OCI-LY1 (cell line): ENCODE data around the gene L3MBTL3.

ENCODE experiments used
- H2AFZ ChIP-seq: fragments of 200-600 bp; sonication (generic), shearing (Covaris generic); 2 replicates; pipeline ENCODE4 v1.6.0; 2014; ENCODE audit warnings: antibody characterized with exemption, mild to moderate bottlenecking, low read length
- H3F3A ChIP-seq: fragments of 200-600 bp; sonication (generic), shearing (Covaris generic); 2 replicates; pipeline ENCODE4 v1.6.0; 2014; ENCODE audit warnings: mild to moderate bottlenecking, antibody characterized with exemption, low read length, moderate library complexity; ENCODE audit not compliant: insufficient read depth
- H3K27ac ChIP-seq: fragments of 200-600 bp; sonication (generic); 2 replicates; pipeline ENCODE4 v1.5.1; 2014; ENCODE audit warnings: low read length, mixed run types, mild to moderate bottlenecking, low read depth; ENCODE audit not compliant: poor library complexity, severe bottlenecking
- H3K27me3 ChIP-seq: fragments of 200-600 bp; sonication (generic); 2 replicates; pipeline ENCODE4 v1.6.0; 2014; ENCODE audit warnings: antibody characterized with exemption, mild to moderate bottlenecking, low read length, moderate library complexity; ENCODE audit not compliant: insufficient read depth
- H3K36me3 ChIP-seq: fragments of 200-600 bp; sonication (generic); 2 replicates; pipeline ENCODE4 v1.6.1; 2014; ENCODE audit warnings: mild to moderate bottlenecking, antibody characterized with exemption, low read length, moderate library complexity, mixed read lengths; ENCODE audit not compliant: insufficient read depth
- H3K4me1 ChIP-seq: fragments of 200-600 bp; sonication (generic); 2 replicates; pipeline ENCODE4 v1.5.1; 2014; ENCODE audit warnings: mild to moderate bottlenecking, low read length, moderate library complexity; ENCODE audit not compliant: insufficient read depth, severe bottlenecking
- H3K4me2 ChIP-seq: fragments of 200-600 bp; sonication (generic), shearing (Covaris generic); 2 replicates; pipeline ENCODE4 v1.6.1; 2014; ENCODE audit warnings: low read length
- H3K4me3 ChIP-seq: fragments of 200-600 bp; sonication (generic); 2 replicates; pipeline ENCODE4 v1.5.1; 2014; ENCODE audit warnings: low read length, low read depth, mild to moderate bottlenecking, mixed read lengths; ENCODE audit not compliant: poor library complexity, severe bottlenecking
- H3K79me2 ChIP-seq: fragments of 200-600 bp; shearing (Covaris generic); 2 replicates; pipeline ENCODE4 v1.6.1; 2016; ENCODE audit warnings: mixed run types, low read length, mixed read lengths; ENCODE audit not compliant: insufficient read depth
- H3K9ac ChIP-seq: fragments of 200-600 bp; sonication (generic), shearing (Covaris generic); 2 replicates; pipeline ENCODE4 v1.6.1; 2014; ENCODE audit warnings: mild to moderate bottlenecking, low read length, mixed read lengths
- H3K9me2 ChIP-seq: fragments of 200-600 bp; sonication (generic), shearing (Covaris generic); 2 replicates; pipeline ENCODE4 v1.6.1; 2014; ENCODE audit warnings: low read depth, mild to moderate bottlenecking, low read length, mixed read lengths
- H3K9me3 ChIP-seq: fragments of 200-600 bp; shearing (Covaris generic); 2 replicates; pipeline ENCODE4 v1.6.1; 2014; ENCODE audit warnings: low read length, mixed read lengths
- H4K20me1 ChIP-seq: fragments of 200-600 bp; sonication (generic), shearing (Covaris generic); 2 replicates; pipeline ENCODE4 v1.6.0; 2016; ENCODE audit warnings: mild to moderate bottlenecking, low read length; ENCODE audit not compliant: insufficient read depth
- EZH2 ChIP-seq: fragments of 200-600 bp; sonication (generic), shearing (Covaris generic); IDR thresholded peaks from 2 replicates; pipeline ENCODE4 v1.8.0; 2017; ENCODE audit warnings: borderline replicate concordance, mixed run types, mild to moderate bottlenecking, antibody characterized with exemption, low read length, moderate library complexity, mixed read lengths
- TF ChIP-seq, protein P1 (sequence below): fragments of 200-600 bp; sonication (generic), shearing (Covaris generic); IDR thresholded peaks from 2 replicates; pipeline ENCODE4 v1.5.1; 2017; ENCODE audit warnings: mild to moderate bottlenecking, antibody characterized with exemption, low read length, moderate library complexity, mixed read lengths

Gene L3MBTL3

DNA sequence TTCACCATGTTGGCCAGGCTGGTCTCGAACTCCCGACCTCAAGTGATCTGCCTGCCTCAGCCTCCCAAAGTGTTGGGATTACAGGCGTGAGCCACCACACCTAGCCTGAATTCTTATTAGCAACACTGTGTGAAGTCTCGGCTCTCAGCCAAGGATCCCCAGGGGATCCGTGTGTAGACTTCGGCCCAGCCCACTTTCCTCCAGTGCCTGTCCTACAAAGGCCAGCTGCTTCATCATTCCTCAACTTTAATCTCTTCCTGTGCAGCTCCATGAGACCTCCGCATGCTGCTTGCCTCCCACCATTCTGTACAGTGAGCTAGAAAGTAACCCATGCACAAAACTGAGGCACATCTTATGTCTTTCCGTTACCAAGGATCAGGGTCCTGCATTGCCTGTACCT is 132.5 kb downstream of the L3MBTL3 start:
- no peak overlapping the region for H2AFZ ChIP-seq
- no peak overlapping the region for H3K27ac ChIP-seq
- no peaks in the 10 kb centered on the region for H4K20me1 ChIP-seq
- H3K4me1 ChIP-seq, result no peaks in the 10 kb centered on the region
- H3F3A ChIP-seq, result no peaks in the 10 kb centered on the region
- H3K27me3 ChIP-seq, result no peaks in the 10 kb centered on the region
- no peaks in the 10 kb centered on the region for H3K9me2 ChIP-seq
- no peak overlapping the region for H3K4me3 ChIP-seq
- no peaks in the 10 kb centered on the region for H3K9me3 ChIP-seq
- no peaks in the 10 kb centered on the region for H3K79me2 ChIP-seq
- no peaks in the 10 kb centered on the region for H3K36me3 ChIP-seq
- no peak overlapping the region for H3K9ac ChIP-seq
- no peak overlapping the region for H3K4me2 ChIP-seq
- TF ChIP-seq EZH2, result no peak
- TF ChIP-seq, protein P1, sequence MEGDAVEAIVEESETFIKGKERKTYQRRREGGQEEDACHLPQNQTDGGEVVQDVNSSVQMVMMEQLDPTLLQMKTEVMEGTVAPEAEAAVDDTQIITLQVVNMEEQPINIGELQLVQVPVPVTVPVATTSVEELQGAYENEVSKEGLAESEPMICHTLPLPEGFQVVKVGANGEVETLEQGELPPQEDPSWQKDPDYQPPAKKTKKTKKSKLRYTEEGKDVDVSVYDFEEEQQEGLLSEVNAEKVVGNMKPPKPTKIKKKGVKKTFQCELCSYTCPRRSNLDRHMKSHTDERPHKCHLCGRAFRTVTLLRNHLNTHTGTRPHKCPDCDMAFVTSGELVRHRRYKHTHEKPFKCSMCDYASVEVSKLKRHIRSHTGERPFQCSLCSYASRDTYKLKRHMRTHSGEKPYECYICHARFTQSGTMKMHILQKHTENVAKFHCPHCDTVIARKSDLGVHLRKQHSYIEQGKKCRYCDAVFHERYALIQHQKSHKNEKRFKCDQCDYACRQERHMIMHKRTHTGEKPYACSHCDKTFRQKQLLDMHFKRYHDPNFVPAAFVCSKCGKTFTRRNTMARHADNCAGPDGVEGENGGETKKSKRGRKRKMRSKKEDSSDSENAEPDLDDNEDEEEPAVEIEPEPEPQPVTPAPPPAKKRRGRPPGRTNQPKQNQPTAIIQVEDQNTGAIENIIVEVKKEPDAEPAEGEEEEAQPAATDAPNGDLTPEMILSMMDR, result no peak

DNA sequence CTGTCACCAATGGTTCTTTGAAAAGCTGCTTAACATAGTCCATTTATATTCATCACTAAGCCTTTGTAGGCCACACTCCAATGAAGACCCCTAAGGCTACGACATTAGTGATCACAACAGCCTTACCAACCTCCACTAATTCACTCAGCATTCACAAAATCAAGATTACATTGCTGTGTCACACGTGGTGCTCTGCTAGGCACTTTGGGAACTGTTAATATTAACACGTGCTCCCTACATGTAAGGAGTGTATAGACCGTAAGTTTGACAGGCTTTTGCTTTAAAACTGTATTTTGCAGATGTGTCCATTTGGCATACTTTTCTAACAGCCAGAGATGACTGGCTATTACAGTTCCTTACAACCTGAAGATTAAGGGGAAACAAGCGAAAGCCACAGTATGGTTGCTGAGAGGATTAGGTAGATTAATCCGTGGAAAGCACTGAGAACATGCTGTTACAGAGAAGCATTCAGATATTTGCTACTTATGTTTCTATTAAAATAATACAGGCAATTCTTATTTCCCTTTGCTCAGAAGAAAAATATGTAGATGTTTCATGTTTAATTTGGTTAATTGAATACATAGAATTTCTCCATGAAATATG is 134.6 kb downstream of the L3MBTL3 start:
- Histone ChIP-seq H3K9me2 (no peaks in the 10 kb centered on the region), H3K4me3 (no peak overlapping the region), H3K36me3 (no peaks in the 10 kb centered on the region), H3F3A (no peaks in the 10 kb centered on the region), H3K4me1 (no peaks in the 10 kb centered on the region), H2AFZ (no peak overlapping the region), H3K9me3 (no peaks in the 10 kb centered on the region), H3K4me2 (no peak overlapping the region), H4K20me1 (no peaks in the 10 kb centered on the region), H3K27me3 (no peaks in the 10 kb centered on the region), H3K9ac (no peak overlapping the region), H3K27ac (no peak overlapping the region), H3K79me2 (no peaks in the 10 kb centered on the region)
- TF ChIP-seq, protein P1, result no peak
- TF ChIP-seq EZH2, result no peak

DNA sequence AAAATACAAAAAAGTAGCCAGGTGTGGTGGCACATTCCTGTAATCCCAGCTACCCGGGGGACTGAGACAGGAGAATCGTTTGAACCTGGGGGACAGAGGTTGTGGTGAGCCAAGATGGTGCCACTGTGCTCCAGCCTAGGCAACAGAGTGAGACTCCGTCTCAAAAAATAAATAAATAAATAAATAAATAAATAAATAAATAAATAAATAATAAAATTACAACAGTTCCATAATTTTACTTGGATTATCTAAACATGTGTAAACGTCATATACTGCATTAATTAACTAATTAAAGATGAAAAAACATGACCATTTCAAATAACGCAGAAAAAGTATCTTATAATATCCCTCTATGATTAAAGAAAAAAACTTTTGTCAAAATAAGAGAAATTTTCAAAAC is 138.5 kb downstream of the L3MBTL3 start:
- Histone ChIP-seq H3F3A (no peaks in the 10 kb centered on the region), H3K79me2 (no peaks in the 10 kb centered on the region), H3K9ac (no peak overlapping the region), H2AFZ (no peak overlapping the region), H3K4me1 (no peaks in the 10 kb centered on the region), H3K27ac (no peak overlapping the region), H4K20me1 (no peaks in the 10 kb centered on the region), H3K4me2 (no peak overlapping the region), H3K36me3 (no peaks in the 10 kb centered on the region), H3K9me2 (no peaks in the 10 kb centered on the region), H3K4me3 (no peak overlapping the region), H3K27me3 (no peaks in the 10 kb centered on the region), H3K9me3 (peaks cover 2% of the 10 kb centered on the region; the same call in 1 of the 2 replicates)
- TF ChIP-seq, protein P1, result no peak
- no peak for TF ChIP-seq EZH2
